NOMO-1 treated with dmso at 0.1 percent for 144 hours (cell line): ENCODE measurements around the gene HSDL2.

ENCODE experiments used
- DNase-seq: peaks from one replicate; lab custom pipeline; 2025; ENCODE audit not compliant: unreplicated experiment; lab: John Stamatoyannopoulos, UW

Gene HSDL2

DNA sequence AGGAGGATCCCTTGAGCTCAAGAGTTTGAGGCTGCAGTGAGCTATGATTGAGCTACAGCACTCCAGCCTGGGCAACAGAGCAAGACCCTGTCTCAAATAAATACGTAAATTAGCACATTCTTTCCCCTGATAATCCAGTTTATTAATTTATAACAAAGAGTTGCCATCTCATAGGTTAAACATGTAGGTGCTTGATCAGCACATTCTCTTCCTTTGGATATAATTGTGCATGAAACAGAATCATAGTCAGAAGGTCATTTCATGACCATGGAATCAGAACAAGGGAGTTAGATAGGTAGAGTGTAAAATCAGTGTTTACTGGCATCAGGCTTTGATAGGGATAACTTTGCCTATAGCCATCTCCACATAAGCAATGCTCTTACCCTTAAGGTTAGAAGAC lies 63.7 kb downstream of the HSDL2 start:
- no peak for DNase-seq

DNA sequence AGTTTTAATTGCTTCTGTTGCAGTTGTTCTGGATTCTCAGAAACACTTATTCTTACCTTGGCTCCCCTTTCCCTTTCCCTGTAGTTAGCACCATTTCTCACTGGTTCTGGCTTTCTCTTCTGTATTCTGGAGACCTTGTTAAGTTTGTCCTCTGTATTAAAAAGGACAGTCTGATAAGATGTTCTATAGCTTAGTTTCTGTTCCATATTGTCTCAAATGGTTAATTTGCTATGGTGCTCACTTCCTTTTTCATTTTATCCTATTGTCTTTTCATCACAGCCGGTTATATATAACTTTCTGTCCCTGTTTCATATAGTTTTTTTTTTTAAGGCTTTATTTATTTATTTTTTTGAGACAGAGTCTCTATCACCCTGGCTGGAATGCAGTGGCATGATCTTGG lies 65.3 kb downstream of the HSDL2 start:
- DNase-seq, result no peak

DNA sequence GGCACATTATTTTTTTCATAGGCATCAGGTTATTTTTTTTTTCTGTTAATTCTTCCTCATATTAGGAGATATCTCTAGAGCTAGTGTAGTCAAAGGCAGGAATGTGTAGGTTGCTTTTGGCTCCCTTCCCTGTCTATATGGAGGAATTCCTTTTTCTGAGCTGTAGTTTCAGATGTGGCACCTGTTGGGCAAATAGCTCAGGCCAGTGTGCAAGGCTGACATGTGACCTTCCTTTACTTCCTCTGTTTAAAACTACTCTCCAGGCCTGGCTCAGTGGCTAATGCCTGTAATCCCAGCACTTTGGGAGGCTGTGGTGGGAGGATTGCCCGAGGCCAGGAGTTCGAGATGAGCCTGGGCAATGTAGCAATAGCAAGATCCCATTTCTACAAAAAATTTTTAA lies 66.2 kb downstream of the HSDL2 start:
- no peak for DNase-seq

DNA sequence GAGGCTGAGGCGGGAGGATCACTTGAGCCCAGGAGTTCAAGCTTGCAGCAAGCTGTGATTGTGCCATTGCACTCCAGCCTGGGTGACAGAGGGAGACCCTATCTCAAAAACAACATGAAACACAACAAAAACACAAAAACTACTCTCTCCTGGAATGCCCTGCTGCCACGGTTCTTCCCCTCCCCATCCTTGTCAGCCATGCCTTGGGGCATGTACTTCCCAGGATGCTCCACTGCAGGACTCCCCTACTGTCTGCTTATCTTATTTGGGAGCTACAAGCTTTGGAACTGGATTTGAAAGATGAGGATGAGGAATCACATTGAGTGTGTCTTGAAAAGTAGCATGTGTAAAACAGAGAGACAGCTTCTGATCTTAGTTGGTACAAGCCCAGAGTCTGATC lies 66.6 kb downstream of the HSDL2 start:
- no peak for DNase-seq

DNA sequence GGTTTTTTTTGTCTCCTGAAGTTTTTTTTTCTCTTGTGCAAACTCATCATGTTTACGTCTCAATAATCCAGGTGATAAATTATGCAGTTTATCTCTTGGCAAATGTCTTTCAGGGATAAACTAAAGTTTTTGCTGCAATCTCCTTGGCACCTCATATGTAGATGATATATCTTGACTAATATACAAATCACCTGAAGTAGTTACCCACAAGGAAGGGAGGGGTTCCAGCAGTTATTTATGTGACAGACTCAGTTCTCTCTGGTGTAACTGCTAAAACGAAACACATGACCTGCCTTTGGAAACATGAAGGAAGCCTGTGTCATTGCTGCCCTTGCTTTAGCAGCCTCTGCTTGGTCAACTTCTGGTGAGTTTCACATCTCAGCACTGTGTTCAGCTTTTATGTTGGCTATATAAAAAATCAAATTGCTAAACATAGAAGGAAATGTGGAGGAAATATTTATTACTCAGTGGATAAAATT lies 67.4 kb downstream of the HSDL2 start:
- peak; percentile 45 for DNase-seq

DNA sequence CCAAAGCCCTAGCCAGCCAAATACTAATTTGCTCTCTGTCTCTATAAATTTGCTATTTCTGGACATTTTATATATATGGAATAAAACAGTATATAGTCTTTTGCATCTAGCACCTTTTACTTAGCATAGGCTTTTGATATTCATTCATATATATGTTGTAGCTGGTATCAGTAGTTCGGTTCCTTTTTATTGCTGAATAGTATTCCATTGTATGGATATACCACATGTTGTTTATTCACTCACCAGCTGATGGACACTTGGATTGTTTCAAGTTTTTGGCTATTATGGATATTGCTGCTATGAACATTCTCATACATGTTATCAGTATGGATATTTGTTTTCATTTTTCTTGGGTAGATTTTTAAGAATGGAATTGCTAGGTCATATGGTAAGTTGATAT lies 82.9 kb downstream of the HSDL2 start:
- DNase-seq, result no peak

DNA sequence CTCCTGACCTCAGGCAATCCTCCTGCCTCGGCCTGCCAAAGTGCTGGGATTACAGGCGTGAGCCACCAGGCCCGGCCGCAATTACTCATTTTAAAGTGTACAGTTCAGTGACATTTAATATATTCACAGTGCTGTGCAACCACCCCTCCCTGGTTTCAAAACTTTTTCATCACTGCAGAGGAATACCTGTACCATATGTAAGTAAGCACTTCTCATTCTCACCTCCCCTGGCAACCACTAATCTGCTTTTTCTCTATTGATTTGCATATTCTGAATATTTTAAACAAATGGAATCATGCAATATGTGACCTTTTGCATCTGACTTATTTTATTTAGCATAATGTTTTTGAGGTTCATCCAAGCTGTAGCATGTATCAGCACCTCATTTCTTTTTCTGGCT lies 85.4 kb downstream of the HSDL2 start:
- DNase-seq, result no peak

DNA sequence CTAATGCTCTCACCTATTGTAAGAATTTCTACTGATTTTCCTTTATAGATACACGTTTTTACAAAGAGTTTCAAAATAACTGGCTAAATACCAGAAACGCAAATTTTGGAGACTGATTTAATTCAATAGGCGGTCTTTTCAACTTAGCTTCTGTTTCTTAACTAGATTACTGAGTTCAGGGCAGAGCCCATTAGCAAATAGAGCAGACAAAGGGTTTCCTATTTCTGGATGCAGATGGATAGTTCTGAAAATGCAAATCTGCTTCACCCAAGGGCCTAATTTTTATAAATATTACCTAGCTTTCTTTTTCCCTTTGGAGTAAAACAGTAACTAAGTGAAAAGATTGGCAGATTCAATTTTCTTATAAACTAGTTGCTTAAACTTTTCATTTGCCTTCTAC lies 93.1 kb downstream of the HSDL2 start:
- no peak for DNase-seq

DNA sequence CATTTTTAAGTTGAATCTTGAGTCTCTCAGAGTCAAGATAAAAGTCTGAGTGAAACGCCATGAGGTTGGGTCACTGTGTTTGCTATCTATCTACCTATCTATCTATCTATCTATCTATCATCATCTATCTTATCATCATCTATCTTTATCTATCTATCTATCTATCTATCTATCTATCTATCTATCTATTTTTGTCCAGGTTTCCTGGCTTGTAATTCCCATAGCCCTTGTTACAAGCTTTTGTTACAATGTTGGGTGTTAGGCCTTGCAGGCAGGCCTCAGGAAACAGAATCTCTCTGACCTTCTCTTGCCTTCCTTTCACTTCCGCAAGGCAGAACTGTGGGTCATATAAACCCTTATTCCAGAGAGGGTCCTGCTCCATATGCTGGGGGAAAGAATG lies 94.1 kb downstream of the HSDL2 start:
- no peak for DNase-seq

DNA sequence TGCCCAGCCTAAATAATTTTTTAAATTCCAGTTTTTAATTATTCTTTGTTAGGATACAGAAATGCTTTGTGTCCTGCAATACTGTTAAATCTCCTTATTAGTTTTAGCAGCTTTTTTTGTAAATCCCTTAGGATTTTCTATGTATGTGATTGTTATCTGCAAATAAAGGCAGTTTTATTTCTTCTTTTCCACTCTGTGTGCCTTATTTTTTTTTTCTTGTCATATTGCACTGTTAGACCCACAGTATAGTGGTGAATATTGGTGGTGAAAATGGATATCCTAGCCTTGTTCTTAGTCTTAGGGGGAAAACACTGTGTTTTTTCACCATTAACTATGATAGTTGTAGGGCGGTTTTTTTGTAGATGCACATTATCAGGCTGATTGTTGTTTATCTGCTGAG lies 95.4 kb downstream of the HSDL2 start:
- DNase-seq, result no peak

DNA sequence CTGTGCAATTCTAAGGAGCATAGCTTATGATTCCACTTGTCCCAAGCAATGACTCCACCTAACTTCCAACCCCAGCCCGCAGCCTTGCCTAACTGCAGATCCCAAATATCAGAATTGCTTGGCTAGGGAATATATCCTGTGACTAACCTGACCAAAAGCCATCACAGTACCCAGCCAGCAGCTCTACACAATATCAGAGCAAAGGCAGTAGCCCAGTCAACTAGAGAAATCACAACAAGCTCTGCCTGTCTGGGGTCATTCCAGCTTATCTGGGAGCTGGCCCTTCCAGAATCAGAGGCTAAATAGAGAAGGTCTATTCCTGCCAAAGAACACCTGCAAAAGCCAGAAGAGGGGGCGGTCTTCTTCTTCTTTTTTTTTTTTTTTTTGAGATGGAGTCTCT lies 97.4 kb downstream of the HSDL2 start:
- DNase-seq, result no peak

DNA sequence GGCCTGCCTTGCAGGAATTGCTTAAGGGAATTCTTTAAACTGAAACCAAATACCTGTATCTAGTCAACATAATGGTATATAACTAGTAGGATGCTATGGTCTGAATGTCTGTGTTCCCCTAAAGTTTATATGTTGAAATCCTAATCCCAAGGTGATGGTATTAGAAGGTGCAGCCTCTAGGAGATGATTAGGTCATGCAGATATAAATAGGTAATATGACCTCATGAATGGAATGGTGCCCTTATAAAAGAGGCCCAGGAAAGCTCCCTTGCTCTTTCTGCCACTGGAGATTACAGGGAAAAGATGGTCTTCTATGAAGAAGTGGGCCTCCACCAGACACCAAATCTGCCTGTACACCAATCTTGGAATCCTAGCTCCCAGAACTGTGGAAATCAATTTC lies 99.3 kb downstream of the HSDL2 start:
- no peak for DNase-seq

DNA sequence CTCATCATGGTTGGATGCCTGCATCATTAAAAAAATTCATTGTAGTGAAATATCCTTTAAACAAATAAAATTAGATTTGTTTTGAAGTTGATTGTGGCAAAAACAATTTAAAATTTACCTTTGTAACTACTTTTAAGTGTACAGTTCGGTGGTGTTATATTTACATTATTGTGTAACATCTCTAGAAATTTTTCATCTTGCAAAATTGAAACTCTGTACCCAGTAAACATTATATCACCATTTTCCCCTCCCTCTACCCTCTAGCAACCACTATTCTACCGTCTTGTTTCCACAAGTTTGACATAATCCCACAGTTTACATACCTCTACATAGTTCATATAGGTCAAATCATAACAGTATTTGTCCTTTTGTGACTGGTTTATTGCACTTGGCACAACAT lies 104.7 kb downstream of the HSDL2 start:
- DNase-seq, result no peak

DNA sequence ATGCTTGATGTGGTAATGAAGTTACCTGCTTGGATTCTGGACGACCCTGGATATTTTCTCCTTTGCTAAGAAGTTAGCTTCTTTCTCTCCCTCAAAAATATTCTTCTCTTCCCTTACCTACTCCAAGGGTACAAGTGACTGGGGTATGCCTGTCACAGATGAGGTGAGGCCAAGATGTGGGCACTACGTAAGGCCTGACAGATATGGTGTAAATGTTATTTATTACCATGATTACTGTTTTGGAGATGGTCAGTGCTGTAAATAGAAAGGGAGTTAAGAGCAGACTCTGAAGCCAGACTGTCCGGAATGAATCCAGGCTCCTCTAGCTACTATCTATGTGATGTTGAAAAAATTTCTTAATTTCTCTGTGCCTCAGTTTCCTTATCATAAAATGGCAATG lies 105.7 kb downstream of the HSDL2 start:
- DNase-seq, result no peak

DNA sequence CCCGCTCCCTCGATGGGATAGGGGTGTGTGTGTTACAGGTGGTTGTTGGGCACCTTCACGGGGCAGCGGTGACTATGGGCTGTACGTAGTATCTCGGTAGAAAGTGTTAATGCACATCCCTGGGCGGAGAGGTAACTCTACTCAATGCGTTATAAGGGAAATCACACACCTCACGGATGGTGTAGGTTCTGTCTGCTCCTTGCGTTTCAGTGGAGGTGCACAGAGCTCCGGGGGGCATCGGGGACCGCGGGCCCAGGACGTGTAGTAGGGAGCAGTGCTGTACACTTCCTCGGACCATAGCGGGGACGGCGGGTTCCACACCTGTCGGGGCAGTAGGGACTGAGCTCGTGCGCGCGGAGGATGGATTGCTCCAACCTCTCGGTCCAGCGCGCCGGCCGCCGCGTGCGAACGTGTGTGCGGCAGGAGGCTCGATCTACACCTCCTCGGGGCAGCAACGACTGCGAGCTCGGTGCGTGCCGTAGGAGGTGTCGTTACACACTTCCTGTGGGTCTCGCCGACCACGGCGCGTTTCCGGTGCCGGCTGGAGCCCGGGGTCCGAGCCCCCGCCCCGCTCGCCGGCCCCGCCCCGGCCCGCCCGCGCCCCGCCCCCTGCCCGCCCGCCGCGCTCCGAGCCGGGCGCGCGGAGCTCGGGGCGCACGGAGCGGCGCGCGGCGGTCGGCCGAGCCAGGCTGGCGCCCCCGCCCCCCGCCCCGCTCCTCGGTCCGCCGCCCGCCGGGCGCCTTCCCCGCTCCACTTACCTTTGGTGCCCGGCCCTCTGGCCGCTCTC lies 106.5 kb downstream of the HSDL2 start, which contains the start of gene KIAA1958:
Gene KIAA1958 (plus strand): TSS at position 607 of the 787 bp plus-strand sequence. CDS start 87,254 bp downstream, outside the sequence.
- peak; percentile 51 for DNase-seq

DNA sequence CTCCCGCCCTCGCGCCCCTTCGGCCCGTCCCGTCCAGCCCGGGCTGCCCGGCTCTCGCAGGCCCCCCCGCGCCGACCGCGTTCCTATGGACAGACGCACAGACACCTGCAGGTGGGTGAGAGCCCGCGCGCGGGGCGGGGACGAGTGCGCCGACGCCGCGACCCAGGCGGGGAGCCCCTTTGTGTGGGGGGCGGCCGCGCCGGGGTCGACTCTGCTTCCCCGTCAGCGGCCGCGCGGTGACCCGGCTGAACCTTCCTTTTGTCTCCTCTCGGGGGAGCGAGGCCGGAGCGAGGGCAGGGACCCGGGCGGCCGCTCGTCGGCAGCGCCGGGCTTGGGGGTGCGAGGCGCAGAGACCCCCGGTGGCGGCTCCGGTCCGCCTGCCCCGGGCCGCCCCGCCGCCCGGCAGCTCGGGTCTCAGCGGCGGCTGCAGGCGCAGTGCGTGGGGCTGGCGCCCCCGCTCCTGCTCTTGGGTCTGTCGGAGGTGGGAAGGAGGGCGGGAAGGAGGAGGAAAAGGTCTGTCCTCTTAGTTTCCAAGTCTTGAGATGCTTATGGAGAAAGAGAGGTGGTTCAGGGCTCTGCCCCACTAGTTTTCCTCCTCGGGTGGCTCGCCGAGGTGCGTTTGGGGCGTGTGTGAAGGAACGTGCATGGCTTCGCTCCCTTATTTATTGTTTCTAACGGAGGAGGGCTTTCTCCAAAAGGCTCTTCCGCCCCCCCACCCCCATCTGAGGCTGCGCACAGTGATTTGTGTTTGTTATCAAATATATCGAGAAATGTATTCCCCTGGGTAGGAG lies 107.3 kb downstream of the HSDL2 start:
- DNase-seq, result no peak

DNA sequence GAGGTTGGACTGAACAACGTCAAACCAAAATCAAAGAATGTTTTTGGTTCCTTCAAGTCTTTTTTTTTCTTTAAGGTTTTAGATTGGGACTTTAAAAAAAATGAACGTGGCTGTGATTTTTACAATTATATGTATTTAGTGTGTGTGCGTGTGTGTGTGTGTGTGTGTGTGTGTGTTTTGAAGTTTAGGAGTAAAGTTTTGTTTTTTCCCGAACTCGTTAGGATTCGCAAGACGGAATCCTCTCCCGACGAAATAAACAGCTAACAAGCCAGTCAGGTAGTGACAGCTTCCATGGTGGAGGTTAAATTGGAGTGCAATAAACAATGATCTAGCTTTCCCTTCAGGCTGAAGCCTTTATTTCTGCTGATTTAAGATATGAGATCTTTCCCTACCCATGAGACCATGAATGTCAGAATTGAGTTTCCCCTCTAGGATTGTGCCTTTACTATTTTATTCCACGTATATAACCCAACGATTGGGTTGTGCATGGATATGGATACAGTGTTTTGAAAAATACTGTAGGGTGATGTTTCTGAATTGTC lies 108.0 kb downstream of the HSDL2 start:
- DNase-seq, result no peak

DNA sequence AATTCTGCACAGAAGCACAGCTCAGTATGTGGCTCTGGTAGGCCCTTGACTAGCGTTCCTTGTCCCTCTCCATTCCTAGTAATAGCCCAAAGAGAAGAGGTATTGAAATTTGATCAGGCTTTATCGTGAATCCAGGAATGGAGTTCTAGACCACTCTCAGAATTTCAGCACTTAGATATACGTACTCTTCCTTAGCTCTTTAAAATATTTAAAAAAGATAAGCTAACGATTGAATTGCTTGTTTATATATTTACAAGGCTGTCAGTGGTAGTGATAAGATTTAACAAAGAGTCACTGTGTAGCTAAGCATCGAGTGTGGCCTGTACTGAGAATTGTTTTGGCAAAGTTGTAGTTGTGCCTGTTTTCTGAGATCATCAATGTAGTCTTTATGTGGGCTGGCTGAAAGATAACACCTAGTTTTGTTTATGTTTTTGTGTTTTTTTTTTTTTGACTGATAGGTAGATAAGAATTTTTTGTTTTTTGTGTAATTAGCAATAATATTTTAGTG lies 109.2 kb downstream of the HSDL2 start:
- no peak for DNase-seq

DNA sequence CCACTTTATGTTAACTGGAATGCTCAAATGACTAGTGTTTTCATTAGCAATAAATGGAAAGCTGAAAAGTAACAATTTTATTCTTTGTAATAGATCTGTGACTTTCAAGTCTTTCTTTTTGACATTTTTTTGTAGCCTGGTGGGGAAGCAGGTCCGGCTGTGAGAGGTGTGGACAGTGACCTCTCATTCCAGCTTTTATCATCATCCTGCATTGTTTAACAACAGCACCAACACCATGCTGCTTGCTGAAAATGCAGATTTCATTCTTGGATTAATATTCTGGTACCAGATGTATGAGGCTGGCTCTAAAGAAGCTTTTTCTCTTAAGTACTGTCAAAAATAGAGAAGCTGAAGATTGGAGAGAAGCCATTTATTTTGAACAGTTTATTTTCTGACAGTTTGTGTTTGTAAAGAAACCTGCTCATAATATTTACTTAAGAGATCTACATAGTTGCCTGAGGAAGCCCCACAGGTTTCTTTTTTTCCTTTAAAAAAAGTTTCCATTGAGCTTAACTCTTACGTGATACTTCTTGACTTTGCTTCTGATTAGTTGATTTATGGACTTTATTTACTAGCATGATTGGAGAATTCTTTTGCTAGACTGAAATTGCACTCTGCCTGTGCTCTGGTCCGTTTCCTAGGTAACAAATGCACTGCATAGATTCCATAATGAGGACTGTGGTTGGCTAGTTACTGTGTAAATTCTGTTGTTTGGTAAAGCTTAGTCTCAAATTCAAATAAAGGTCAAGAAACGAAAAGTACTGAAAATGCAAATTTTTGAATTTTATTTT lies 110.2 kb downstream of the HSDL2 start:
- DNase-seq, result no peak

DNA sequence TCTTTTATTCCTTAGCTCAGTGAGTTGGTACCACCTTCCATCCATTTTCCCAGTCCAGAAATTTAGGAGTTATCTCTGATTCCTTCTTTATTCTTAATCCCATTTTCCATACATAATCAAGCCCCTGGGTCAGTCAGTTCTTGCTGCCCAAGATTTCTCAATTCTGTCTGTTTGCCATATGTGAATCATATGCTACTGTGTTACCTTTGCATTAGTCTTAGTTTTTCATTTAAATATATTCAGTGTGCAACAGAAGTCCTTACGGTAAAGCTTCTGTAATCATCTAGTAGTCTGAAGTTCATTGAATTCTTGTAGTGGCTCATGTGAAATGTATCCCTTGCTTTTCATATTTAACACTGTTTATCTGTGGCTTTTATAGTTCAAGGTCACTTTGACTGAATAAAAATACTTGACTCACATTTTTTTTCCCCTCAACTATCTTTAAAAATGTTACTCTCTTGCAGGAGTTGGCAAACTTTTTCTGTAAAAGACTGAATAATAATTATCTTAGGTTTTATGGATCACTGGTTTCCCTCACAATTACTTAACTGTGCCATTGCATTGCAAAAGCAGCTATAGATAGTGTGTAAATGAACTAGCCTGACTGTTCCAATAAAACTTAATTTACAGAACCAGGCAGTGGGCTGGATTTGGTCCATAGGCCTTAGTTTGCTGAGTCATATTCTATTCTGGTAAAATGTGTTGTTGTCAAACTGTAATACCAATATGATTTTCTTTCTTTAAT lies 113.7 kb downstream of the HSDL2 start:
- no peak for DNase-seq
